Fibroblast of villous mesenchyme (primary cell): Measurements from ENCODE around the gene SCNN1B. TPM values are rescaled to one million over a fixed set of nuclear protein-coding genes. Genes with fewer than 3 reads are reported as not detected.
A peak's percentile ranks its signal among the peaks of the same experiment; 100 is the strongest.

Source experiments
- DNase-seq: peaks from one replicate; pipeline ENCODE4 v3.0.0-alpha.2; 2010; ENCODE audit warnings: low read depth
- H3K4me3 ChIP-seq: 2 replicates; pipeline ENCODE4 v1.5.1; 2011; ENCODE audit warnings: low read depth, mild to moderate bottlenecking, low read length
- CTCF ChIP-seq: IDR thresholded peaks from 2 replicates; pipeline ENCODE4 v1.5.1; 2012; ENCODE audit warnings: low read depth, mild to moderate bottlenecking, low read length; ENCODE audit not compliant: insufficient read depth
- total RNA-seq: library from RNA; depleted of rRNA; stranded (reverse); fragments of >200 nt; gene quantifications from 2 replicates; pipeline ENCODE4 v1.2.3, GENCODE V29; 2012

The SCNN1B gene
- total RNA-seq, 1 donor = not detected

- no peak for TF ChIP-seq CTCF
- DNase-seq = no peak
- H3K4me3 ChIP-seq = no peak overlapping the region
These were observed 13.9 kb upstream of the SCNN1B start for GRCh38 chr16:23288209-23288608.

DNA sequence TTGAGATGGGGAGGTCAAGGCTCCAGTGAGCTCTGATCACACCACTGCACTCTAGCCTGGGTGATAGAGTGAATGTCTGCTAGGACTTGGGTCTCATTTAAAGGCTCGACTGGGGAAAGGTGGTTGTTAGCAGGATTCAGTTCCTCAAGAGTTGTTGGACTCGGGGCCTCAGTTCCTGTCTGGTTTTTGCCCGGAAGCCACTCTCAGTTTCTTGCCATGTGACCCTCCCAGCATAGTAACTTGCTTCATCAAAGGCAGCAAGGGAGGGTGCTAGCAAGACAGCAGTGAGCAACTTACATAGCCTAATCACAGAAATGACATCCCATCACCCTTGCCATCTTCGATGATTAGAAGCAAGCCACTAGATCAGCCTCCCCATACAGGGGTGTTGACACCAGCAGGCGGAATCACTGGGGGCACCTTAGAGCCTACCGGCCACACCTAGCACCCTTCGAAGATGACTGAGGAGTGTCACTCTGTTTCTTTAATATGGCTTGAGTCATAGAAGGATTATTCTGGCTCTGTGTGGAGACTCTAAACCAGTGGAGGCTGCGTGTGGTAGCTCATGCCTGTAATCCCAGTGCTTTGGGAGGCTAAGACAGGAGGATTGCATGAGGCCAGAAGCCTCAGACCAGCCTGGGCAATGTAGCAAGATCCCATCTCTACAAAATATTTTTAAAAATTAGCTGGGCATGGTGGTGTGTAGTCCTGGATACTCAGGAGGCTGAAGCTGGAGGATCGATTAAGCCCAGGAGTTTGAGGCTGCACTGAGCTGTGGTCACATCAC is 13.2 kb upstream of the SCNN1B start:
- no peak for DNase-seq
- no peak for TF ChIP-seq CTCF
- H3K4me3 ChIP-seq = no peak overlapping the region

DNA sequence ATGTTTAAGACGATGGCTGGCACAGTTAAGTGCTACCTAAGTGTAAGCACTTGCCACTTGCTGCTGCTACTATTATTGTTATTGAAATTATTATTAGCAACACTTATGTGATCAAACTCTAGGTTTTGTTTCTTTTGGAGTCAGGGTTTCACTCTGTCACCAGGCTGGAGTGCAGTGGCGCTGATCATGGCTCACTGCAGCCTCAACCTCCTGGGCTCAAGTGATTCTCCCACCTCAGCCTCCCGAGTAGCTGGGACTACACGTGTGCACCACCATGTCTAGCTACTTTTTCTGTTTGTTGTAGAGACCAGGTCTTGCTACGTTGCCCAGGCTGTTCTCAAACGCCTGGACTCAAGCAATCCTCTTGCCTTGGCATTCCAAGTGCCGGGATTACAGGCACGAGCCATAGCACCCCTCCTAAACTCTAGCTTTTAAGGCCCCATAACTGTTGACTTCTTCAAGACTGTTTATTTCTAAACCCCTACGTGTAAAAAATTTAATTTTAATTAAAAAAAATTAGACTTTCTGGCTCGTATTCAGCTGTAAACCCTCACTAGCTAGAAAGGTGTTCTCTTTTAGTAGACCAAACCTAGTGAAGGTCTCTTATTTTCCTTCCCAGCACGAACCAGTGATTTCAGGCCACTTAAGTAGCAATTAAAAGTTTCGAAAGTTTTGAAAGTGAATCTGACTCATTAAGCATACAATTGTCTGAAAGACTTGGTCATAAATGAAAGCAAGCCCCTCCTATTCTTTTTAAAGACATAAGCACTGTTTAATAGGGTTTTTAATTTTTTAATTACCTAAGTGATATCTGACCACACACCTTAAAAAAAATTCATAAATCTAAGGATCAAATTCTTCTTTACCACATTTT is 11.7 kb upstream of the SCNN1B start:
- DNase-seq = no peak
- no peak overlapping the region for H3K4me3 ChIP-seq
- TF ChIP-seq CTCF = no peak

- no peak overlapping the region for H3K4me3 ChIP-seq
- no peak for DNase-seq
- TF ChIP-seq CTCF = no peak
These were observed 9.1 kb upstream of the SCNN1B start for GRCh38 chr16:23293016-23293415.

DNA sequence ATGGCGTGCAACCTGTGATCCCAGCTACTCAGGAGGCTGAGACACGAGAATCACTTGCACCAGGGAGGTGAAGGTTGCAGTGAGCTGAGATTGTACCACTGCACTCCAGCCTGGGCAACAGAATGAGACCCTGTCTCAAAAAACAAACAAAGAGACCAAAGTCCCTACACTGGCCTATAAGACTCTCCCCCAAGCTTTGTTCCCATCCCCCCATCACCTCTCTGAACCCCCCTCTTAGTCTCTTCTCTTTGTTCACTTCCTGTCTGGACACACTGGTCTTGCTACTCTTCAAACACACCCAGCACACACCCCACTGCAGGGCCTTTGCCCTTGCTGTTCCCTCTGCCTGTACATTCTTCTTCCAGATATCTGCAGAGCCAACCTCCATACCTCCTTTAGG is 7.8 kb upstream of the SCNN1B start:
- H3K4me3 ChIP-seq = no peak overlapping the region
- TF ChIP-seq CTCF = no peak
- no peak for DNase-seq

DNA sequence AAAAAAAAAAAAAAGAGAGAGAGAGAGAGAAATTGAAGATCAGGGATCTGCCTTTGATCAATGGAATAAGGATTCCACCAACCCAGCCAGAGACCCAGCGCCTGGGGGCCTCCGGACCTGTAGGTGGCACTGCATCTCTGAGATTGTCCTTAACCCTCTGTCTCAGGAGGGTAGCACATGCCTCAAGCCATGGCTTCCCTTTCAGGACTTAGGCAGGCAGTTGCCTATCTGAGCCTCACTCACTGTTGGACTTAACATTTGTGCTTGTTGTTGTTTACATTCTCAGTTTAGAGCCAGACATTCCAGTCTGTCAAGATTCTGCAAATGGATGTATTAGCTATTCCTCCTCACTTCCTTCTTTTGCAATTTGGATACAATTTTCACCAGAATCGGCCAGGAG is 5.1 kb upstream of the SCNN1B start:
- no peak overlapping the region for H3K4me3 ChIP-seq
- peak; percentile 12 for TF ChIP-seq CTCF
- peak; percentile 31 for DNase-seq
